ENCODE measurements around the gene SIX1.

SIX1 gene

DNA sequence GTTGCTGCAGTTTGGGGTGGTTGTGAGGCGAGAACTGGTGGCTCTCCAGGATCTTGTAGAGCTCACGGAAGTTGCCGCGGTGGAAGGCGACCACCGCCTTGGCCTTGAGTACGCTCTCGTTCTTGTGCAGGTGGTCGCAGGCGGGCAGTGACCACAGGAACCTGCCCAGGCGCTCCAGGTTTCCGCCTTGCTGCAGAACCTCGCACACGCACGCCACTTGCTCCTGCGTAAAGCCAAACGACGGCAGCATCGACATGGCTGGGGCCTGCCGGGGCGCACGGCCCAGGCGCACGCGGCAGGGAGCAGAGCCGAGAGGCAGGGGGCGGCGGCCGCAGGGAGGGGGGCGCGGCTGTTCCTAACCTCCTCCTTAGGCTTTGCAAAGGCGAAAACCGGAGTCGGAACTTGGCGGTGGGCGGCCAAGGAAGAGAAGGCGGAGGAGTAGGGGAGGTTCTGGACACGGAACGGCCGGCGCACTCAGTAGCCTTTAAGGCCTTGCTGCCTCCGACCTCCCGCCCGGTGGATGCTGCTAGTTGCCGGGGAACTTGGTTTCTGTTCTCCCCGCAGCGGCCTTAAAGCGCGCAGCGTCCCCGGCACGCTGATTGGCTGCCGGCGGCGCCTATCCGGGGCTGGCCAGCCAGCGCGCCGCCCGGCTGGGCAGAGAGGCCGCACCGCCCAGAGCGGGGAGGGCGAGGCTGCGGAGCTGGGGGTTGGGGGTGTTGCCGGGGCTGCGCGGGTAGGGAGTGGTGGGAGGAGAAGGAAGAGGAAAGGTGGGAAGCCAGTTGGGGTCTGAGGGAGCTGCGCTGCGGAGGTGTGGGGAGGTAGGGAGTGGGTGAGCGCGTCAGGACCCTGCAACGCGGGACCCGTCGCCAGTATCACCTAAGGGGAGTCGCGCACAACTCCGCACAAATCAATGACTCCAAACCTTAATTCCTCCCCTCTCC, at the start of gene SIX1:
SIX1 (minus strand) TSS at position 544 of the 941 bp plus-strand sequence; CDS start at position 256, 288 bp downstream.
- DNase-seq, result no peak

- DNase-seq, result no peak
Measured at GRCh38 chr14:60695327-60695726, 46.0 kb upstream of the SIX1 start.

- no peak for DNase-seq
Measured at GRCh38 chr14:60691383-60692113, 42.3 kb upstream of the SIX1 start.

- DNase-seq, result no peak
Measured at GRCh38 chr14:60686865-60687264, 37.6 kb upstream of the SIX1 start.

DNA sequence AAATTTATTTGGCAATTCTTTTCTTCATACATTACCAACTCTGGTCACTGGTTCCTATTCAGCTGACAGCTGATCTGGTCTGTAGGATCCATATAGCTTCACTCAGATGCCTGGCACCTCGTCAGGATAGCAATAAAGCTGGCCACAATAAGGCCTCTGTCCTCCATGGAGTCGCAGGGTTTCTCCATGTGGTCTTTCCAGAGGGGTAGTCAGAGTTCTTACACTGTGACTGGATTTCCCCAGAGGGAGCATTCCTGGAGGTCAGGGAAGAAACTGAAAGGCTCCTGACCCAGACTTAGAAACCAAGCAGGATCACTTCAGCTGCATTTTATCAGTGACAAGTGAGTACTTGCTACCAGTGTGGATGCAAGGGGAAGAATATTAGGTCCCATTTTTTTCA, 34.9 kb upstream of the SIX1 start:
- no peak for DNase-seq

DNA sequence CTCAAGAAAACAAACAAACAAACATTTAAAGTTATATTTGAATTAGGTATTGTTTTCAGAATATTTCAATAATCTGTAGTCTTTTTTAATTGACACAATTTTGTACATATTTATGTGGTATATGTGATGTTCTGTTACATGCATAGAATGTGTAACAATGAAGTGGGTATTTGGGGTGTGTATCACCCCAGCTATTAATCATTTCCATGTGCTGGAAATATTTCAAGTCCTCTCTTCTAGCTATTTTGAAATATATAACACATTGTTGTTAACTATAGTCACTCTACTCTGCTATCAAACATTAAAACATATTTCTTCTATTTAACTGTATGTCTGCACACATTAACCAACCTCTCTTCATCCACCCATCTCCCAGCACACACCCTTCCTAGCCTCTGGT, 32.0 kb upstream of the SIX1 start:
- no peak for DNase-seq

DNA sequence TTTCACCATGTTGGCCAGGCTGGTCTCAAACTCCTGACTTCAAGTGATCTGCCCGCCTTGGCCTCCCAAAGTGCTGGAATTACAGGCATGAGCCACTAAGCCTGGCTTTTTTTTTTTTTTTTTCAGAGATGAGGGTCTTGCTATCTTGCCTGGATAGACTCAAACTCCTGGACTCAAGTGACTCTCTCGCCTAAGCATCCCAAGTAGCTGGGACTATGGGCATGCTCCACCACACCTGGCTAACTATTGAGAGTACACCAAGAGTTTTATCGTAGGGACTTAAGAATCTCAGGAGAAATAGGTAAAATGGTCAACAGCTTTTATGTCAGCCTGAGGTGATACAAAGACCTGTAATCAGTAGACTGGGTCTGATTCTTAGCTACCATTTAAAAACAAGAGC, 31.2 kb upstream of the SIX1 start:
- no peak for DNase-seq

DNA sequence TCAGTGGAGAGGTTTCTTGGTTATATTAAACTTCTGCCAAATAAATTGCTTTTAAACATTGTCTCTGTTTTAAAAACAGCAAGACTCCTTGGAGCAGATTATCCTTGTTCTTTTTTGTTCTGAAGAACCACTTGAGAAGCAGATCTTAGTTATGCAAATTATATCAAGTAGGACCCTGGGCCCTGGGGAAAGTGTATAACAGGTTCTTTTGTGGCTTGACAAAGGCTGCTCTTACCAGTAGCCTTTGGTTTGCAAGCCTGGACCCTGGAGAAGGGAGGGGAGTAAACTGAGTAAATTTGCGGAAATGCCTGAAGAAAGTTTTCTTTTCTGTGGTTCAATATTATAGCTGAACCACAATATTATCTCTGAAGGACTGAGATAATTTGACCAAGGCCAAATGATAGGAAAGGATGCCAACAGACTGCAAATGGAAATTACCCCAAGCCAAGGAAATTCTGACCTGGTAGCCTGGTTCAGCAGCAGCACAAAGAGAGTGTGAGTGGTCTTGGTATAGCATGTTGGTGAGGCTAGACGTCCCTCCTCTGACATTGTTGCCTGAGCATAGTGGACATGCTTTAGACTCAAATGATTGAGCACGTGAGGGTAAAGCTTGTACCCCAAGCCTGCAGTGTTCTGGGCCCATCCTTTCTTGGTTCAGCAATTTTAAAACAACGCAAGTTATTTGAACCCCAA, 30.4 kb upstream of the SIX1 start:
- no peak for DNase-seq

GRCh38 chr14:60677701-60678100, 28.4 kb upstream of the SIX1 start:
- DNase-seq, result no peak

GRCh38 chr14:60670989-60671388, 21.7 kb upstream of the SIX1 start:
- DNase-seq, result no peak

GRCh38 chr14:60668431-60669112, 19.3 kb upstream of the SIX1 start:
- no peak for DNase-seq

- no peak for DNase-seq
Measured at GRCh38 chr14:60665177-60665550, 15.9 kb upstream of the SIX1 start.

DNA sequence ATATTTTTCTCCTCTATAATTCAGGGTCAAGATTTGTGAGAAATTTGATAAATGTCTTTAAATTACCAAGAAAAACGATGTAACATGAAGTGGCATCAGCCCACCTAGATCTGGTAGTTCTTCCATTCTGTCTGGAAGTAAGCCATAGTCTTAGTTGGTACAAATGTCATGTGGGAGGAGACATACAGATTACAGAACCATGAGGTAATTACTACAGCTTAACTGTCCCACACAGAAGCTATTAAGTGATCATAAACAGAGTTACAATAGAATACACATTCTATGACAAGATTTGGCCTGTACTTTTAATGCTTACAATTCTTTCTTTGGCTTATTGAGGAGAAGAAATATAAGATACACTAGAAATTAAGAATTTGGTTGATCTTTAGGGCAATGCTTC, 13.7 kb upstream of the SIX1 start:
- no peak for DNase-seq

GRCh38 chr14:60661721-60662120, 12.4 kb upstream of the SIX1 start:
- no peak for DNase-seq

GRCh38 chr14:60658909-60659585, 9.8 kb upstream of the SIX1 start:
- no peak for DNase-seq

GRCh38 chr14:60658211-60658690, 9.0 kb upstream of the SIX1 start:
- no peak for DNase-seq

DNA sequence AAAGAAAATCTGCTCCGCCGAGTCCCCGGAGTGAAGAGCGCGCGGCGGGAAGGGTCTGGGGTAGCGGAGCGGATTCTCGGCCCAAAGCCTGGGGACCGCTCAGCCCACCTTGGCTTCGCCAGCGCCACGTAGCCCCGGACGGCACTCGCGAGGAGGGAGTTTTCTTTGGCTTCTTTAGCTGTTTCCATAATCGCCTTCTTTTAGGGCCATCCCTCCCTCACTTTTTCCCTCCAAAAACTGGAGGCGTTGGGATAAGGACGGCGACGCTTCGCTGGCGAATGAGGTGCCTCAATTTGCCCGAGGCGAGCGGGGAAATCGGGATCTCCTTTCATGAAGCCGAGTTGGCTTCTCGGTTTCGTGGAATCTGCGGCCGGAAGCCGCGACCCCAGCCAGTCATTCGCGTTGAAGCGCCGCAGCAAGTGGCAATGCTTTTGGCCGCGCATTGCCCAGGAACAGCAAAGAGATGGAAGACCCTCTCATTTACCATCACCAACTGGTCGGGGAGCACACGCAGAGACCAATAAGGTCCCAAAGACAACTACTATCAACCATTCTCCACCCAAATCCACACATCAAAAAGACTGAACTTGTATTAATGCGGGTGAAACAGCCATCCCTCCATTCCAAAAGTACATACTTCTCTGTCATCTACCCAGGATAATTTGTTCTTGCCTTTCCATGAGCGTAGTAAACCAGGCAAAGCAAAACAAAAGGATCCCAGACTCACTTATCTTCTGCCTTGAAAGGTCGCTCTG, 8.4 kb upstream of the SIX1 start:
- no peak for DNase-seq

GRCh38 chr14:60656686-60657455, 7.6 kb upstream of the SIX1 start:
- no peak for DNase-seq

- DNase-seq, result no peak
Measured at GRCh38 chr14:60655898-60656685, 6.8 kb upstream of the SIX1 start.
